Left lung (tissue), 10 donors: ENCODE results near the gene SHFL. TPM values are rescaled to one million over a fixed set of nuclear protein-coding genes. Genes with fewer than 3 reads are reported as not detected.

Experiments used
- ATAC-seq: fragments of 200-7000 bp; cut with Tn5 transposase; one replicate; pipeline ENCODE4 v1.9.1; 2020; ENCODE audit warnings: moderate library complexity
- DNase-seq, 4 donors: peaks; one replicate each; pipeline ENCODE4 v3.0.0-alpha.2; 2013 to 2020
- H3K27ac ChIP-seq, 2 donors: fragments of 200-600 bp; sonication (generic) in 1 of 2; one replicate each; pipeline versions ENCODE4 v1.5.0 to v1.8.0; 2020 to 2021
- H3K27me3 ChIP-seq, 2 donors: fragments of 200-600 bp; sonication (generic) in 1 of 2; one replicate each; pipeline versions ENCODE4 v1.5.0 to v1.8.0; 2020 to 2021
- H3K36me3 ChIP-seq, 2 donors: fragments of 200-600 bp; sonication (generic) in 1 of 2; one replicate each; pipeline versions ENCODE4 v1.5.0 to v1.8.0; 2020 to 2021
- H3K4me1 ChIP-seq, 2 donors: fragments of 200-600 bp; one replicate each; pipeline ENCODE4 v1.8.0; 2021
- H3K4me3 ChIP-seq, 2 donors: fragments of 200-600 bp; sonication (generic) in 1 of 2; one replicate each; pipeline versions ENCODE4 v1.5.0 to v1.8.0; 2020 to 2021; ENCODE audit warnings: mild to moderate bottlenecking in 1 of 2
- H3K9me3 ChIP-seq, 2 donors: fragments of 200-600 bp; sonication (generic) in 1 of 2; one replicate each; pipeline versions ENCODE4 v1.5.0 to v1.8.0; 2020 to 2021
- intact Hi-C, 2 donors: fragments of 100-400 bp; cut with DNase I; formaldehyde crosslinking; loops; one replicate each; pipeline versions ENCODE4 v1.11.2 to v1.14.2; 2022
- polyA plus RNA-seq, 6 donors: library from polyadenylated mRNA; unstranded; fragments of 120-200 nt; gene quantifications; one replicate each; pipeline ENCODE4 v1.2.1, GENCODE V29; 2013; ENCODE audit not compliant: insufficient read length in 6 of 6
- total RNA-seq, 2 donors: library from RNA; stranded (reverse); fragmentation: NEBNext Ultra II Directional; extraction: Animal tissue kit (Norgen Biotek cat#: 25700); gene quantifications; one replicate each; pipeline ENCODE4 v1.2.1, GENCODE V29; 2021
- TF ChIP-seq, protein P1 (sequence below), 2 donors: fragments of 200-600 bp; sonication (generic) in 1 of 2; IDR thresholded peaks; one replicate each; pipeline versions ENCODE4 v1.5.0 to v1.8.0; 2021; ENCODE audit warnings: antibody characterized with exemption in 2 of 2
- donor health status: DM: no; HTN: yes; CAD: no.
- donor health status: DM: no; HTN: no; CAD: no.

SHFL gene
- total and polyA plus RNA-seq, 8 donors = 28.8 to 41.6 (median 35.8) TPM

DNA sequence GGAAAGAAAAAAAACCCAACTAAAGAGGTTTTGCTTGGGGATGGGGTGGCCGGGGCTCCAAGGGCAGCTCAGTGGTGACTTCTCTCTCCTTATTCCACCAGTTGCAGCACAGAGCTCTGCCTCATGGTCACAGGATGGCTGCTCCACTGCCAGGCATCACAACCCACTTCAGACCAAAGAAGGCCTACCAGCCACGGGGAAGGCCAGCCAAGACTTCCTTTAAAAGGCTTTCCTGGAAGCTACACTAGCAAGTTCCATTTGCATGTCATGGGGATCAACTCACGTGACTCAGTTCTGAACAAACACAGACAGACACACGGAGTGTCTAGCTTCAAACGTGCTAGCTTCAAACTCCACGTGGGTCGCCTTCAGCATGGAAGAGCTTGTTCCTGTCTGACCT lies 46.8 kb downstream of the SHFL start:
- Histone ChIP-seq H3K27ac (peak overlapping the region in 1 of 2 donors; percentile 28), H3K4me3 (no peak overlapping the region), H3K36me3 (peaks cover 0 to 100% of the 10 kb centered on the region in 2 donors), H3K9me3 (no peaks in the 10 kb centered on the region), H3K27me3 (no peaks in the 10 kb centered on the region), H3K4me1 (peaks cover 0 to 5% of the 10 kb centered on the region in 2 donors)
- intact Hi-C loops = no loop called here
- no peak for DNase-seq
- TF ChIP-seq, protein P1, sequence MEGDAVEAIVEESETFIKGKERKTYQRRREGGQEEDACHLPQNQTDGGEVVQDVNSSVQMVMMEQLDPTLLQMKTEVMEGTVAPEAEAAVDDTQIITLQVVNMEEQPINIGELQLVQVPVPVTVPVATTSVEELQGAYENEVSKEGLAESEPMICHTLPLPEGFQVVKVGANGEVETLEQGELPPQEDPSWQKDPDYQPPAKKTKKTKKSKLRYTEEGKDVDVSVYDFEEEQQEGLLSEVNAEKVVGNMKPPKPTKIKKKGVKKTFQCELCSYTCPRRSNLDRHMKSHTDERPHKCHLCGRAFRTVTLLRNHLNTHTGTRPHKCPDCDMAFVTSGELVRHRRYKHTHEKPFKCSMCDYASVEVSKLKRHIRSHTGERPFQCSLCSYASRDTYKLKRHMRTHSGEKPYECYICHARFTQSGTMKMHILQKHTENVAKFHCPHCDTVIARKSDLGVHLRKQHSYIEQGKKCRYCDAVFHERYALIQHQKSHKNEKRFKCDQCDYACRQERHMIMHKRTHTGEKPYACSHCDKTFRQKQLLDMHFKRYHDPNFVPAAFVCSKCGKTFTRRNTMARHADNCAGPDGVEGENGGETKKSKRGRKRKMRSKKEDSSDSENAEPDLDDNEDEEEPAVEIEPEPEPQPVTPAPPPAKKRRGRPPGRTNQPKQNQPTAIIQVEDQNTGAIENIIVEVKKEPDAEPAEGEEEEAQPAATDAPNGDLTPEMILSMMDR (IDR thresholded peaks at IDR 0.05) = no peak
- ATAC-seq = no peak

GRCh38 chr19:10133596-10133995 lies 47.5 kb downstream of the SHFL start:
- DNase-seq = no peak
- no peaks in the 10 kb centered on the region for H3K9me3 ChIP-seq
- peaks cover 0 to 5% of the 10 kb centered on the region in 2 donors for H3K4me1 ChIP-seq
- no peaks in the 10 kb centered on the region for H3K27me3 ChIP-seq
- peak overlapping the region in 1 of 2 donors; percentile 28 for H3K27ac ChIP-seq
- ATAC-seq = no peak
- TF ChIP-seq, protein P1 (IDR thresholded peaks at IDR 0.05) = no peak
- H3K4me3 ChIP-seq = no peak overlapping the region
- intact Hi-C loops = no loop called here
- H3K36me3 ChIP-seq = peaks cover 0 to 100% of the 10 kb centered on the region in 2 donors

- no peak for DNase-seq
- no peak overlapping the region for H3K4me3 ChIP-seq
- no peaks in the 10 kb centered on the region for H3K27me3 ChIP-seq
- intact Hi-C loops = no loop called here
- peaks cover 0 to 5% of the 10 kb centered on the region in 2 donors for H3K4me1 ChIP-seq
- no peaks in the 10 kb centered on the region for H3K9me3 ChIP-seq
- no peak for ATAC-seq
- H3K36me3 ChIP-seq = peaks cover 0 to 100% of the 10 kb centered on the region in 2 donors
- peak overlapping the region in 1 of 2 donors; percentile 28 for H3K27ac ChIP-seq
- TF ChIP-seq, protein P1 (IDR thresholded peaks at IDR 0.05) = no peak
These were observed 47.9 kb downstream of the SHFL start for GRCh38 chr19:10134040-10134439.

GRCh38 chr19:10135551-10136334 lies 49.6 kb downstream of the SHFL start:
- no peaks in the 10 kb centered on the region for H3K27me3 ChIP-seq
- ATAC-seq = peak; percentile 88
- H3K4me1 ChIP-seq = peaks cover 0 to 5% of the 10 kb centered on the region in 2 donors
- intact Hi-C loops = no loop called here
- H3K4me3 ChIP-seq = peak overlapping the region; percentile 20 to 27
- H3K36me3 ChIP-seq = peaks cover 0 to 100% of the 10 kb centered on the region in 2 donors
- no peaks in the 10 kb centered on the region for H3K9me3 ChIP-seq
- peak overlapping the region; percentile 41 to 73 for H3K27ac ChIP-seq
- peak in 2 of 4 donors; percentile 78 to 86 for DNase-seq
- TF ChIP-seq, protein P1 (IDR thresholded peaks at IDR 0.05) = no peak

DNA sequence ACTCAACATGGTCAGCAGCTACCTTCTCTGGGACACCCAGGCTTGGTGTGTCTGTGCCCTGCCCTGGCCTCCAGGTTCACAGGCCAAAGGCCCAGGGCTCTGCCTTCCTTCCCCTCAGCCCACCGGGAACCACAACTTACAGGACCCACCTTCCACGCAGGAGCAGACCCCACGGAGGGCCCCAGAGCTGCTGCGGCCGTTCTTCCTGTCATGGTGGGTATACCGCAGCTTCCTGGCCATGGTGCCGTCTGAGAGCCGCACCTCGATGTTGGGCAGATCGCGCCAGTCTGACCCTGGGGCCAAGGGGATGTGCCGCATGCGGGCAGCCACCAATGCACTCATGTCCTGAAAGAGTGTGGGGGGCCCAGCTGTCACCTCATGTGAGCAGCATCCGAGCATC lies 50.8 kb downstream of the SHFL start:
- intact Hi-C loops = no loop called here
- H3K9me3 ChIP-seq = no peaks in the 10 kb centered on the region
- H3K4me3 ChIP-seq = no peak overlapping the region
- DNase-seq (no peak), ATAC-seq (no peak)
- H3K27me3 ChIP-seq = no peaks in the 10 kb centered on the region
- peaks cover 0 to 3% of the 10 kb centered on the region in 2 donors for H3K4me1 ChIP-seq
- TF ChIP-seq, protein P1 (IDR thresholded peaks at IDR 0.05) = no peak
- H3K36me3 ChIP-seq = peaks cover 0 to 100% of the 10 kb centered on the region in 2 donors
- H3K27ac ChIP-seq = no peak overlapping the region
